SK-N-SH (cell line): ENCODE results near the gene PRSS16. TPM values are rescaled to one million over a fixed set of nuclear protein-coding genes. Genes with fewer than 3 reads are reported as not detected.

ENCODE experiments used
- CTCF ChIA-PET: fragments of 300-600, 350-600 bp; formaldehyde crosslinking; extraction: SDS; loops from one replicate; lab custom pipeline; 2021; lab: Yijun Ruan, JAX
- POLR2A ChIA-PET: fragments of 350-600 bp; sonication (Branson Sonifier 250); formaldehyde crosslinking; extraction: SDS; loops from one replicate; lab custom pipeline; 2020; ENCODE audit warnings: antibody characterized with exemption, inconsistent platforms; lab: Yijun Ruan, JAX
- DNase-seq: peaks from one replicate; pipeline ENCODE4 v3.0.0; 2012
- H2AFZ ChIP-seq: fragments of 200-600 bp; sonication (generic); 2 replicates; pipeline ENCODE4 v1.8.1; 2016; ENCODE audit warnings: antibody characterized with exemption, mild to moderate bottlenecking, low read depth
- H3F3A ChIP-seq: fragments of 200-600 bp; sonication (generic); replicated peaks from 2 replicates; pipeline ENCODE3; 2016; ENCODE audit warnings: antibody characterized with exemption, mild to moderate bottlenecking; ENCODE audit not compliant: insufficient read depth
- H3K27ac ChIP-seq, 2 experiments: fragments of 200-500 bp in 1 of 2; fragments of 200-600 bp in 1 of 2; sonication (Bioruptor generic) in 1 of 2; sonication (generic), shearing (Covaris generic) in 1 of 2; 2 replicates each; pipeline versions ENCODE4 v1.5.1 to v1.6.1; 2014 to 2016; ENCODE audit warnings: low read depth in 2 of 2, inconsistent platforms in 1 of 2, low read length in 1 of 2, mild to moderate bottlenecking in 1 of 2, mixed read lengths in 1 of 2
- H3K27me3 ChIP-seq: fragments of 200-600 bp; sonication (generic), shearing (Covaris generic); 2 replicates; pipeline ENCODE4 v1.6.1; 2016; ENCODE audit warnings: mixed run types; ENCODE audit not compliant: insufficient read depth
- H3K36me3 ChIP-seq, 2 experiments: fragments of 200-500 bp in 1 of 2; fragments of 200-600 bp in 1 of 2; sonication (Bioruptor generic) in 1 of 2; sonication (generic) in 1 of 2; replicated peaks in 1 of 2; 2 replicates each; pipeline versions ENCODE3 to v1.5.1; 2014 to 2016; ENCODE audit warnings: low read length in 1 of 2, mild to moderate bottlenecking in 1 of 2; ENCODE audit not compliant: insufficient read depth in 2 of 2, control insufficient read depth in 1 of 2
- H3K4me1 ChIP-seq, 2 experiments: fragments of 200-500 bp in 1 of 2; fragments of 200-600 bp in 1 of 2; sonication (Bioruptor generic) in 1 of 2; sonication (generic), shearing (Covaris generic) in 1 of 2; 2 replicates each; pipeline versions ENCODE4 v1.5.1 to v1.6.1; 2014 to 2016; ENCODE audit warnings: low read depth in 1 of 2, low read length in 1 of 2, mixed run types in 1 of 2; ENCODE audit not compliant: insufficient read depth in 2 of 2, control insufficient read depth in 1 of 2
- H3K4me2 ChIP-seq: fragments of 200-600 bp; sonication (generic), shearing (Covaris generic); 2 replicates; pipeline ENCODE4 v1.6.1; 2017; ENCODE audit warnings: mixed run types
- H3K4me3 ChIP-seq, 2 experiments: fragments of 200-500 bp in 1 of 2; fragments of 200-600 bp in 1 of 2; sonication (Bioruptor generic) in 1 of 2; sonication (generic), shearing (Covaris generic) in 1 of 2; 2 replicates each; pipeline versions ENCODE4 v1.5.1 to v1.8.1; 2014 to 2016; ENCODE audit warnings: low read depth in 2 of 2, inconsistent platforms in 1 of 2, low read length in 1 of 2, mild to moderate bottlenecking in 1 of 2, mixed read lengths in 1 of 2, moderate library complexity in 1 of 2
- H3K79me2 ChIP-seq: fragments of 200-600 bp; sonication (generic); 2 replicates; pipeline ENCODE4 v1.8.1; 2017; ENCODE audit warnings: mild to moderate bottlenecking; ENCODE audit not compliant: insufficient read depth
- H3K9ac ChIP-seq: fragments of 200-600 bp; sonication (generic); 2 replicates; pipeline ENCODE4 v1.6.1; 2017; ENCODE audit warnings: mixed run types
- H3K9me2 ChIP-seq: fragments of 200-600 bp; sonication (generic); 2 replicates; pipeline ENCODE4 v1.6.1; 2017; ENCODE audit warnings: mixed run types
- H3K9me3 ChIP-seq: fragments of 200-600 bp; sonication (generic); 2 replicates; pipeline ENCODE4 v1.6.1; 2017; ENCODE audit warnings: mixed run types, mild to moderate bottlenecking, moderate library complexity
- H4K20me1 ChIP-seq: fragments of 200-600 bp; sonication (generic); 2 replicates; pipeline ENCODE4 v1.6.1; 2017; ENCODE audit warnings: mild to moderate bottlenecking, mixed run types; ENCODE audit not compliant: insufficient read depth
- EZH2phosphoT487 ChIP-seq: fragments of 200-600 bp; sonication (generic); IDR thresholded peaks from 2 replicates; pipeline ENCODE4 v1.6.1; 2017; ENCODE audit warnings: low read depth, mixed run types, mild to moderate bottlenecking, antibody characterized with exemption, moderate library complexity, borderline replicate concordance
- FOSL2 ChIP-seq: IDR thresholded peaks from 2 replicates; pipeline ENCODE4 v1.4.0; 2012; ENCODE audit warnings: low read depth, mild to moderate bottlenecking, moderate library complexity, borderline replicate concordance
- FOXJ3 ChIP-seq: sonication (generic); formaldehyde crosslinking; IDR thresholded peaks from 2 replicates; pipeline ENCODE4 v1.5.1; 2020; ENCODE audit warnings: mild to moderate bottlenecking, missing genetic modification reagents
- GATA2 ChIP-seq: sonication (generic); formaldehyde crosslinking; IDR thresholded peaks from 2 replicates; pipeline ENCODE4 v1.5.0; 2020; ENCODE audit warnings: mild to moderate bottlenecking, missing genetic modification reagents
- MAX ChIP-seq: IDR thresholded peaks from 2 replicates; pipeline ENCODE4 v1.4.0; 2012; ENCODE audit warnings: low read depth
- NFIC ChIP-seq: IDR thresholded peaks from 2 replicates; pipeline ENCODE4 v1.4.0; 2012; ENCODE audit warnings: borderline replicate concordance
- NRF1 ChIP-seq: IDR thresholded peaks from 2 replicates; pipeline ENCODE4 v1.6.1; 2012; ENCODE audit warnings: low read depth, mild to moderate bottlenecking, low read length
- REST ChIP-seq: IDR thresholded peaks from 2 replicates; pipeline ENCODE4 v1.6.1; 2012; ENCODE audit warnings: mild to moderate bottlenecking, low read depth, low read length, moderate library complexity
- RFX5 ChIP-seq: IDR thresholded peaks from 2 replicates; pipeline ENCODE4 v1.6.1; 2012; ENCODE audit warnings: mild to moderate bottlenecking, improper control_type of control experiment, low read length
- RXRA ChIP-seq: IDR thresholded peaks from 2 replicates; pipeline ENCODE4 v1.4.0; 2012; ENCODE audit warnings: low read depth, mild to moderate bottlenecking, borderline replicate concordance
- TEAD4 ChIP-seq: IDR thresholded peaks from 2 replicates; pipeline ENCODE4 v1.4.0; 2012; ENCODE audit warnings: mild to moderate bottlenecking, borderline replicate concordance; ENCODE audit not compliant: insufficient read depth
- WGBS: methylation state at CpG from one replicate; pipeline ENCODE4 v1.1.6; 2017; ENCODE audit warnings: low lambda C conversion rate; 5-methylcytosine and 5-hydroxymethylcytosine counted together
- polyA plus RNA-seq, 3 experiments: library from polyadenylated mRNA; depleted of rRNA; stranded (reverse); fragments of >200 nt; gene quantifications; 2 replicates each; pipeline ENCODE4 v1.2.3, GENCODE V29; 2012
- TF ChIP-seq, protein P1 (sequence below): fragments of 200-600 bp; sonication (generic); IDR thresholded peaks from 2 replicates; pipeline ENCODE4 v1.6.1; 2017; ENCODE audit warnings: antibody characterized with exemption, mild to moderate bottlenecking, moderate library complexity
- TF ChIP-seq, protein P2 (sequence below): IDR thresholded peaks from 2 replicates; pipeline ENCODE4; 2012

Gene PRSS16
- polyA plus RNA-seq, 1 of the 3 experiments (the other 2 are of a cell fraction) = 0.07 TPM

DNA sequence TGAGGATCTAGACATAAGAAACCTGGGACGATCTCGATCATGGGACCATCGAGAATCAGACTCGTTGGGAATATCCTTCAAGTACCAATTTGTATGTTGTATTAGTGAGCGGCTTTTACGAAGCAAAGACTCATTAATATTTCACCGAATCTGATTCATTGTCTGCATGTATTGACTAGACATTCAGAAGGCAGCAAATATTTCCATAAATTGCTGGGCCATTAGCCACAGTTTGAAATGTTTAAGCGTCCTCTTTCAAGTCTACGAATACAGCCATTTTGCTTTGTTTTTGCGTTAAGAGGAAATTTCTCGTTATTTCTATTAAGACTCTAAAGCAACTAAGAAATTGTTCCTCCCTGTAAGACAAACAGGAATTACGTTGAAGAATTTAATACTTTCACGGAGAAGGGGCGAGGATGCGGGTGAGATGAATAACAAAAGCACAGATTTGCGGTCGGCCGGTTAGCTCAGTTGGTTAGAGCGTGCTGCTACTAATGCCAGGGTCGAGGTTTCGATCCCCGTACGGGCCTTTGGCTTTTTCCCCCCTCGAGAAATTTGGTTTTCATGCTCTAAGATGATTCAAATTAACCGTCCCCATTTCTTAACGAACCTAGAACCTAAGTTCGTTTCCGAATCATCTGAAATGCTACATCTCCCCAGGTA, 46.1 kb downstream of the PRSS16 start:
- H3F3A ChIP-seq = peaks cover 7% of the 10 kb centered on the region
- no peaks in the 10 kb centered on the region; a peak in 1 of 4 replicates for H3K4me1 ChIP-seq
- H3K9me3 ChIP-seq = no peaks in the 10 kb centered on the region
- H3K4me2 ChIP-seq = peak overlapping the region; percentile 69; the same call in 1 of the 2 replicates
- ChIA-PET CTCF (interaction anchor here (0.9 to 1.7 kb wide), 4 partner anchors 8 to 225 kb away, joined by 3 to 4 read pairs (median 4); no protein-coding TSS in a partner anchor), POLR2A (no interaction called here)
- no peak overlapping the region for H3K9ac ChIP-seq
- no peaks in the 10 kb centered on the region for H3K79me2 ChIP-seq
- peak overlapping the region; percentile 14 to 29; a peak in 2 of 4 replicates for H3K4me3 ChIP-seq
- H3K27ac ChIP-seq = no peak overlapping the region
- H3K9me2 ChIP-seq = no peaks in the 10 kb centered on the region
- H4K20me1 ChIP-seq = no peaks in the 10 kb centered on the region
- no peak for DNase-seq
- H3K27me3 ChIP-seq = peaks cover 78% of the 10 kb centered on the region
- H2AFZ ChIP-seq = no peak overlapping the region
- WGBS = 5% methylated on average over 28 of the region's 28 CpGs
- no peaks in the 10 kb centered on the region for H3K36me3 ChIP-seq
- TF ChIP-seq RXRA (peak; percentile 13; the same call in 1 of the 2 replicates), TEAD4 (peak; percentile 69), FOSL2 (peak; percentile 37; the same call in 1 of the 2 replicates), EZH2phosphoT487 (no peak)

DNA sequence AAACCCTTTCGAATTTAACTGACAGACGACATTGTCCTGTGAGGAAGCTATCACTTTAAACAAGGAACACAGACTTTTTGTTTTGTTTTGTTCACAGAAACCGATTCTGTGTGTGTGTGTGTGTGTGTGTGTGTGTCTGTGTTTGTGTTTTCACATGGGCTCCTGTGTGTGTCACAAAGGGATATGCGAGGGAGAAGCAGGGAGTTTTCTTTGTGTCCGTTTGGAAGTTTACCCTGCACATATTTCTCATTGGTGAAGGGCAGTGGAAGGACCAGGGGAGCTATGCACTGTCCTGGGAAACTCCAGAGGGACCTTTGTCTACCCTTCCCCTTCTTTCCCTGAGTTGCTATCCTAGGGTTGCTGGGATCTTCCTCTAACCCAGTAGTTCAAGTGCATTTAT, 46.9 kb downstream of the PRSS16 start:
- Histone ChIP-seq H3K79me2 (no peaks in the 10 kb centered on the region), H4K20me1 (no peaks in the 10 kb centered on the region), H3K9ac (no peak overlapping the region)
- TF ChIP-seq NFIC (no peak), MAX (no peak), FOXJ3 (CRISPR knock-in tag) (no peak), EZH2phosphoT487 (no peak), NRF1 (no peak), GATA2 (CRISPR knock-in tag) (no peak), REST (no peak), RFX5 (no peak), RXRA (no peak)
- TF ChIP-seq, protein P1, sequence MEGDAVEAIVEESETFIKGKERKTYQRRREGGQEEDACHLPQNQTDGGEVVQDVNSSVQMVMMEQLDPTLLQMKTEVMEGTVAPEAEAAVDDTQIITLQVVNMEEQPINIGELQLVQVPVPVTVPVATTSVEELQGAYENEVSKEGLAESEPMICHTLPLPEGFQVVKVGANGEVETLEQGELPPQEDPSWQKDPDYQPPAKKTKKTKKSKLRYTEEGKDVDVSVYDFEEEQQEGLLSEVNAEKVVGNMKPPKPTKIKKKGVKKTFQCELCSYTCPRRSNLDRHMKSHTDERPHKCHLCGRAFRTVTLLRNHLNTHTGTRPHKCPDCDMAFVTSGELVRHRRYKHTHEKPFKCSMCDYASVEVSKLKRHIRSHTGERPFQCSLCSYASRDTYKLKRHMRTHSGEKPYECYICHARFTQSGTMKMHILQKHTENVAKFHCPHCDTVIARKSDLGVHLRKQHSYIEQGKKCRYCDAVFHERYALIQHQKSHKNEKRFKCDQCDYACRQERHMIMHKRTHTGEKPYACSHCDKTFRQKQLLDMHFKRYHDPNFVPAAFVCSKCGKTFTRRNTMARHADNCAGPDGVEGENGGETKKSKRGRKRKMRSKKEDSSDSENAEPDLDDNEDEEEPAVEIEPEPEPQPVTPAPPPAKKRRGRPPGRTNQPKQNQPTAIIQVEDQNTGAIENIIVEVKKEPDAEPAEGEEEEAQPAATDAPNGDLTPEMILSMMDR = no peak
- TF ChIP-seq, protein P2, sequence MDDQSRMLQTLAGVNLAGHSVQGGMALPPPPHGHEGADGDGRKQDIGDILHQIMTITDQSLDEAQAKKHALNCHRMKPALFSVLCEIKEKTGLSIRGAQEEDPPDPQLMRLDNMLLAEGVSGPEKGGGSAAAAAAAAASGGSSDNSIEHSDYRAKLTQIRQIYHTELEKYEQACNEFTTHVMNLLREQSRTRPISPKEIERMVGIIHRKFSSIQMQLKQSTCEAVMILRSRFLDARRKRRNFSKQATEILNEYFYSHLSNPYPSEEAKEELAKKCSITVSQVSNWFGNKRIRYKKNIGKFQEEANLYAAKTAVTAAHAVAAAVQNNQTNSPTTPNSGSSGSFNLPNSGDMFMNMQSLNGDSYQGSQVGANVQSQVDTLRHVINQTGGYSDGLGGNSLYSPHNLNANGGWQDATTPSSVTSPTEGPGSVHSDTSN = no peak
- TF ChIP-seq, all 33 proteins: peak for 0
- H3K4me2 ChIP-seq = 0 out of 2 replicates have a peak overlapping the region, but pooled peaks have one; percentile 69
- CTCF ChIA-PET = interaction anchor here (0.9 to 1.7 kb wide), 4 partner anchors 9 to 224 kb away, joined by 3 to 4 read pairs (median 4); no protein-coding TSS in a partner anchor
- no peak for DNase-seq
- H3K4me3 ChIP-seq = 0 out of 4 replicates have a peak overlapping the region, but pooled peaks of 1 of the 2 experiments have one; percentile 14
- H3K36me3 ChIP-seq = no peaks in the 10 kb centered on the region
- H3K9me3 ChIP-seq = no peaks in the 10 kb centered on the region
- no peaks in the 10 kb centered on the region; a peak in 1 of 4 replicates for H3K4me1 ChIP-seq
- no peaks in the 10 kb centered on the region for H3K9me2 ChIP-seq
- POLR2A ChIA-PET = no interaction called here
- WGBS = 4% methylated on average over 5 of the region's 5 CpGs
- H3F3A ChIP-seq = peaks cover 7% of the 10 kb centered on the region
- peaks cover 73% of the 10 kb centered on the region for H3K27me3 ChIP-seq
- H2AFZ ChIP-seq = no peak overlapping the region
- H3K27ac ChIP-seq = no peak overlapping the region
